HepG2 (cell line): Measurements from ENCODE around the gene CUL7. TPM values are rescaled to one million over a fixed set of nuclear protein-coding genes. Genes with fewer than 3 reads are reported as not detected.
A peak's percentile ranks its signal among the peaks of the same experiment; 100 is the strongest.

Experiments used
- ARNT ChIP-seq: fragments of 450-650 bp; IDR thresholded peaks from 2 replicates; pipeline ENCODE4 v1.6.1; 2017
- ASH2L ChIP-seq: fragments of 300-600, 200-600 bp; sonication (generic); IDR thresholded peaks from 2 replicates; pipeline ENCODE4 v1.7.0; 2017; ENCODE audit warnings: low read depth, mild to moderate bottlenecking, moderate library complexity, mixed read lengths, low read length; ENCODE audit not compliant: insufficient read length
- CCAR2 ChIP-seq: fragments of 200-400 bp; formaldehyde crosslinking; optimal IDR thresholded peaks from 2 replicates; pipeline ENCODE3; 2018; ENCODE audit warnings: low read depth, mild to moderate bottlenecking, low read length, moderate library complexity
- EHMT2 ChIP-seq: fragments of 200-600 bp; sonication (generic); IDR thresholded peaks from 2 replicates; pipeline ENCODE4 v1.7.0; 2017; ENCODE audit warnings: antibody characterized with exemption, low read depth, low read length, borderline replicate concordance
- ERF ChIP-seq: IDR thresholded peaks from 2 replicates; pipeline ENCODE4 v1.6.1; 2018; ENCODE audit warnings: missing biosample characterization, missing genetic modification reagents
- GLI4 ChIP-seq: sonication (generic); formaldehyde crosslinking; IDR thresholded peaks from 2 replicates; pipeline ENCODE4 v1.5.1; 2020; ENCODE audit warnings: missing genetic modification reagents, mild to moderate bottlenecking, moderate library complexity, borderline replicate concordance
- KLF6 ChIP-seq: IDR thresholded peaks from 2 replicates; pipeline ENCODE4 v1.8.0; 2016; ENCODE audit warnings: missing biosample characterization, missing genetic modification reagents
- NFE2L2 ChIP-seq: fragments of 150-350 bp; IDR thresholded peaks from 2 replicates; pipeline ENCODE4 v1.6.1; 2014; ENCODE audit warnings: low read length
- NFKB2 ChIP-seq: sonication (generic); formaldehyde crosslinking; IDR thresholded peaks from 2 replicates; pipeline ENCODE4 v1.4.0; 2020; ENCODE audit warnings: missing genetic modification reagents, borderline replicate concordance
- RELA ChIP-seq: sonication (generic); formaldehyde crosslinking; IDR thresholded peaks from 2 replicates; pipeline ENCODE4 v1.4.0; 2020; ENCODE audit warnings: missing genetic modification reagents
- SIX4 ChIP-seq: sonication (generic); formaldehyde crosslinking; IDR thresholded peaks from 2 replicates; pipeline ENCODE4 v1.4.0; 2020; ENCODE audit warnings: missing genetic modification reagents
- TBX2 ChIP-seq: sonication (generic); formaldehyde crosslinking; IDR thresholded peaks from 2 replicates; pipeline ENCODE4 v1.5.0; 2020; ENCODE audit warnings: missing genetic modification reagents, mild to moderate bottlenecking, borderline replicate concordance
- XBP1 ChIP-seq: sonication (generic); formaldehyde crosslinking; IDR thresholded peaks from 2 replicates; pipeline ENCODE4 v1.5.0; 2020; ENCODE audit warnings: missing genetic modification reagents
- YY1 ChIP-seq: IDR thresholded peaks from 2 replicates; pipeline ENCODE4 v1.6.1; 2011; ENCODE audit warnings: low read length, low read depth, moderate library complexity, mild to moderate bottlenecking; ENCODE audit not compliant: insufficient read depth, insufficient replicate concordance
- ZFAT ChIP-seq: sonication (generic); formaldehyde crosslinking; conservative IDR thresholded peaks from 2 replicates; pipeline ENCODE4 v1.8.1; 2023; ENCODE audit warnings: missing genetic modification reagents, inconsistent platforms
- ZFP36L2 ChIP-seq: sonication (generic); formaldehyde crosslinking; IDR thresholded peaks from 2 replicates; pipeline ENCODE4 v1.4.0; 2020; ENCODE audit warnings: missing genetic modification reagents
- ZKSCAN8 ChIP-seq: IDR thresholded peaks from 2 replicates; pipeline ENCODE4 v1.6.1; 2016; ENCODE audit warnings: borderline replicate concordance, missing genetic modification reagents, missing compliant biosample characterization
- ZNF317 ChIP-seq: sonication (generic); formaldehyde crosslinking; IDR thresholded peaks from 2 replicates; pipeline ENCODE4 v1.5.0; 2020; ENCODE audit warnings: mild to moderate bottlenecking, missing genetic modification reagents
- ZNF614 ChIP-seq: IDR thresholded peaks from 2 replicates; pipeline ENCODE4 v1.6.1; 2018; ENCODE audit warnings: missing biosample characterization, missing genetic modification reagents, inconsistent platforms, borderline replicate concordance
- ZNF75D ChIP-seq: sonication (generic); formaldehyde crosslinking; IDR thresholded peaks from 2 replicates; pipeline ENCODE4 v1.8.1; 2023; ENCODE audit warnings: missing genetic modification reagents, mild to moderate bottlenecking, borderline replicate concordance
- ZNF768 ChIP-seq: sonication (generic); formaldehyde crosslinking; IDR thresholded peaks from 2 replicates; pipeline ENCODE4 v1.4.0; 2020; ENCODE audit warnings: missing genetic modification reagents
- ZNF772 ChIP-seq: sonication (generic); formaldehyde crosslinking; IDR thresholded peaks from 2 replicates; pipeline ENCODE4 v1.5.0; 2020; ENCODE audit warnings: mild to moderate bottlenecking, missing genetic modification reagents
- polyA plus RNA-seq, 8 experiments: library from polyadenylated mRNA; depleted of rRNA in 3 of 8; stranded (reverse) in 7 of 8; unstranded in 1 of 8; fragments of >200 nt; fragmentation: Illumina TruSeq in 4 of 8; extraction: Trizol in 4 of 8; gene quantifications; 2 replicates each; pipeline versions ENCODE4 v1.2.1 to v1.2.3, GENCODE V29; 2011 to 2016; ENCODE audit warnings: low read depth in 4 of 8, missing spikeins in 1 of 8, mixed read lengths in 1 of 8; ENCODE audit not compliant: insufficient read depth in 1 of 8
- total RNA-seq, 5 experiments: library from RNA; depleted of rRNA; stranded (reverse); fragments of >200 nt; fragmentation: Illumina TruSeq; extraction: Trizol; gene quantifications; 2 replicates each; pipeline ENCODE4 v1.2.3, GENCODE V29; 2016; ENCODE audit warnings: low read depth in 1 of 5
- TF ChIP-seq, protein P1 (sequence below): sonication (generic); IDR thresholded peaks from 2 replicates; pipeline ENCODE4 v1.6.1; 2016; ENCODE audit warnings: low read depth, borderline replicate concordance
- TF ChIP-seq, protein P2 (sequence below): IDR thresholded peaks from 2 replicates; pipeline ENCODE4 v1.6.1; 2016; ENCODE audit warnings: low read depth, borderline replicate concordance
- TF ChIP-seq, protein P3 (sequence below): sonication (generic); formaldehyde crosslinking; IDR thresholded peaks from 2 replicates; pipeline ENCODE4 v1.5.1; 2020; ENCODE audit warnings: missing genetic modification reagents, mild to moderate bottlenecking, borderline replicate concordance
- TF ChIP-seq, protein P4 (sequence below): sonication (generic); formaldehyde crosslinking; IDR thresholded peaks from 2 replicates; pipeline ENCODE4 v1.8.0; 2022; ENCODE audit warnings: missing genetic modification reagents, mild to moderate bottlenecking, moderate library complexity, borderline replicate concordance

The CUL7 gene
- total and polyA plus RNA-seq, 2 of the 13 experiments (the other 11 are each of a cell fraction or from before 2014, with no cell fraction given) = 32.0 to 60.7 TPM

DNA sequence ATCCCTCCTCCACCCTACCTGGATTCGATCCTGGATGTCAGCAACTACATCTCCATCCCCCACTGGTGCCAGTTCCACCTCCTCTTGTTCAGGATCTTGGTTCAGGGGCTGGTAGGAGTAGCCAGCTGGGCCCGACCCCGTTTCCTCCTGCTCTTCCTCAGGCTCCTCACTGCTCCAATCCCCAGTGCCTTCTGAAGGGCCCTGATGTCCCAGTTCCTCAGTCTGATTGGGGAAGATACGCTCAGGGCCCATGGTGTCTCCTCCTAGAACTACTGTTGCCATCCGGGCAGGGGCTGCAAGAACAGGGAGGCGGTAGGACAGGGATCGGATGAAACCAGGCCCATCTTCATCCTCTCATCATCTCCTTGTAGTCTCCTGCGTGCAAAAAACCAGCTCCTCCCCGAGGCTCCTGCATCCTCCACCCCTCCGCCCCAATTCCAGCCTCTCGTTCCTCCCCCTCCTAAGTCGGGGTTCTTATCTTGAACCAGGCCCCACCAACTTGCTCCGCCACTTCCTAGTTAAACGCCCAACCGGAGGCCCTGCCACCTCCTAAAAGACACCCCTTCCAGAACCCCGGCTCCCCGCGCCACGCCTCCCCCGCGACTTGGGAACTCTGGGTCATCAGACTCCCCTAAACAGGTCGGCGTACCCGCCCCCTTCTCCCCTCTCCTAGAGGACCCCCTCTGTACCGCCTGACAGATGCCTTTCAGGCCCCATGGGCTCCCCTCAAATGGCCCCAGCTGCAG is 40.4 kb downstream of the CUL7 start (continued):
- no peak for TF ChIP-seq NFE2L2
- 0 out of 2 replicates have a peak, but pooled peaks have one; percentile 21 for TF ChIP-seq NFKB2
- 0 out of 2 replicates have a peak, but pooled peaks have one; percentile 9 for TF ChIP-seq TBX2 (CRISPR knock-in tag)
- TF ChIP-seq GLI4 (CRISPR knock-in tag) = 0 out of 2 replicates have a peak, but pooled peaks have one; percentile 69
- no peak for TF ChIP-seq KLF6 (CRISPR knock-in tag)
- no peak for TF ChIP-seq ZNF614
- no peak for TF ChIP-seq CCAR2
- TF ChIP-seq, protein P1, sequence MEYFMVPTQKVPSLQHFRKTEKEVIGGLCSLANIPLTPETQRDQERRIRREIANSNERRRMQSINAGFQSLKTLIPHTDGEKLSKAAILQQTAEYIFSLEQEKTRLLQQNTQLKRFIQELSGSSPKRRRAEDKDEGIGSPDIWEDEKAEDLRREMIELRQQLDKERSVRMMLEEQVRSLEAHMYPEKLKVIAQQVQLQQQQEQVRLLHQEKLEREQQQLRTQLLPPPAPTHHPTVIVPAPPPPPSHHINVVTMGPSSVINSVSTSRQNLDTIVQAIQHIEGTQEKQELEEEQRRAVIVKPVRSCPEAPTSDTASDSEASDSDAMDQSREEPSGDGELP = no peak
- TF ChIP-seq ZFP36L2 (CRISPR knock-in tag) = no peak
- TF ChIP-seq, protein P2, sequence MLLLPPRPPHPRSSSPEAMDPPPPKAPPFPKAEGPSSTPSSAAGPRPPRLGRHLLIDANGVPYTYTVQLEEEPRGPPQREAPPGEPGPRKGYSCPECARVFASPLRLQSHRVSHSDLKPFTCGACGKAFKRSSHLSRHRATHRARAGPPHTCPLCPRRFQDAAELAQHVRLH = no peak
- no peak; the same call in 1 of the 2 replicates for TF ChIP-seq ZNF768 (CRISPR knock-in tag)
- TF ChIP-seq EHMT2 = no peak
- no peak for TF ChIP-seq ZFAT (CRISPR knock-in tag)
- peak; percentile 0 for TF ChIP-seq YY1
- TF ChIP-seq XBP1 (CRISPR knock-in tag) = no peak
- no peak for TF ChIP-seq SIX4 (CRISPR knock-in tag)
- no peak for TF ChIP-seq ZNF75D (CRISPR knock-in tag)
- TF ChIP-seq ERF (CRISPR knock-in tag) = no peak
- TF ChIP-seq, protein P3, sequence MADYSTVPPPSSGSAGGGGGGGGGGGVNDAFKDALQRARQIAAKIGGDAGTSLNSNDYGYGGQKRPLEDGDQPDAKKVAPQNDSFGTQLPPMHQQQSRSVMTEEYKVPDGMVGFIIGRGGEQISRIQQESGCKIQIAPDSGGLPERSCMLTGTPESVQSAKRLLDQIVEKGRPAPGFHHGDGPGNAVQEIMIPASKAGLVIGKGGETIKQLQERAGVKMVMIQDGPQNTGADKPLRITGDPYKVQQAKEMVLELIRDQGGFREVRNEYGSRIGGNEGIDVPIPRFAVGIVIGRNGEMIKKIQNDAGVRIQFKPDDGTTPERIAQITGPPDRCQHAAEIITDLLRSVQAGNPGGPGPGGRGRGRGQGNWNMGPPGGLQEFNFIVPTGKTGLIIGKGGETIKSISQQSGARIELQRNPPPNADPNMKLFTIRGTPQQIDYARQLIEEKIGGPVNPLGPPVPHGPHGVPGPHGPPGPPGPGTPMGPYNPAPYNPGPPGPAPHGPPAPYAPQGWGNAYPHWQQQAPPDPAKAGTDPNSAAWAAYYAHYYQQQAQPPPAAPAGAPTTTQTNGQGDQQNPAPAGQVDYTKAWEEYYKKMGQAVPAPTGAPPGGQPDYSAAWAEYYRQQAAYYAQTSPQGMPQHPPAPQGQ (CRISPR knock-in tag) = no peak
- TF ChIP-seq ZKSCAN8 (CRISPR knock-in tag) = no peak
- no peak for TF ChIP-seq ARNT
- TF ChIP-seq ZNF772 (CRISPR knock-in tag) = 0 out of 2 replicates have a peak, but pooled peaks have one; percentile 36
- no peak for TF ChIP-seq ZNF317 (CRISPR knock-in tag)
- TF ChIP-seq, protein P4, sequence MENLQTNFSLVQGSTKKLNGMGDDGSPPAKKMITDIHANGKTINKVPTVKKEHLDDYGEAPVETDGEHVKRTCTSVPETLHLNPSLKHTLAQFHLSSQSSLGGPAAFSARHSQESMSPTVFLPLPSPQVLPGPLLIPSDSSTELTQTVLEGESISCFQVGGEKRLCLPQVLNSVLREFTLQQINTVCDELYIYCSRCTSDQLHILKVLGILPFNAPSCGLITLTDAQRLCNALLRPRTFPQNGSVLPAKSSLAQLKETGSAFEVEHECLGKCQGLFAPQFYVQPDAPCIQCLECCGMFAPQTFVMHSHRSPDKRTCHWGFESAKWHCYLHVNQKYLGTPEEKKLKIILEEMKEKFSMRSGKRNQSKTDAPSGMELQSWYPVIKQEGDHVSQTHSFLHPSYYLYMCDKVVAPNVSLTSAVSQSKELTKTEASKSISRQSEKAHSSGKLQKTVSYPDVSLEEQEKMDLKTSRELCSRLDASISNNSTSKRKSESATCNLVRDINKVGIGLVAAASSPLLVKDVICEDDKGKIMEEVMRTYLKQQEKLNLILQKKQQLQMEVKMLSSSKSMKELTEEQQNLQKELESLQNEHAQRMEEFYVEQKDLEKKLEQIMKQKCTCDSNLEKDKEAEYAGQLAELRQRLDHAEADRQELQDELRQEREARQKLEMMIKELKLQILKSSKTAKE (CRISPR knock-in tag) = no peak
- peak; percentile 68 for TF ChIP-seq ASH2L
- no peak for TF ChIP-seq RELA (CRISPR knock-in tag)
